Activated naive CD8-positive, alpha-beta T cell treated with anti-CD3 and anti-CD28 coated beads for 36 hours (primary cell): ENCODE data around the gene MED31. TPM values are rescaled to one million over a fixed set of nuclear protein-coding genes. Genes with fewer than 3 reads are reported as not detected.
A peak's percentile ranks its signal among the peaks of the same experiment; 100 is the strongest.
"Not testable (repeated sequence)": the region's sequence is repeated elsewhere in the genome, so short reads cannot be mapped to it uniquely, and the experiment has no call there.

Experiments
- DNase-seq: peaks from one replicate; pipeline ENCODE4 v3.0.0; 2021
- H3K27ac Mint-ChIP-seq: one replicate; pipeline ENCODE4 v1.8.0; 2022; ENCODE audit warnings: mild to moderate bottlenecking, moderate library complexity, mixed read lengths
- H3K27me3 Mint-ChIP-seq: one replicate; pipeline ENCODE4 v1.8.0; 2022; ENCODE audit warnings: mild to moderate bottlenecking, mixed read lengths
- H3K36me3 Mint-ChIP-seq: one replicate; pipeline ENCODE4 v1.8.0; 2021; ENCODE audit warnings: mild to moderate bottlenecking, mixed read lengths
- H3K4me1 Mint-ChIP-seq: one replicate; pipeline ENCODE4 v1.8.0; 2021; ENCODE audit warnings: mixed read lengths
- H3K4me3 Mint-ChIP-seq: one replicate; pipeline ENCODE4 v1.8.0; 2022; ENCODE audit warnings: mild to moderate bottlenecking, moderate library complexity, mixed read lengths
- H3K9me3 Mint-ChIP-seq: one replicate; pipeline ENCODE4 v1.8.0; 2022; ENCODE audit warnings: mixed read lengths
- total RNA-seq, 2 experiments: library from RNA; stranded (reverse); gene quantifications; one replicate each; pipeline ENCODE4 v1.2.3, GENCODE V29; 2021

MED31 gene
- 10 to 100 TPM; 20.1 to 21.6 TPM for total RNA-seq

DNA sequence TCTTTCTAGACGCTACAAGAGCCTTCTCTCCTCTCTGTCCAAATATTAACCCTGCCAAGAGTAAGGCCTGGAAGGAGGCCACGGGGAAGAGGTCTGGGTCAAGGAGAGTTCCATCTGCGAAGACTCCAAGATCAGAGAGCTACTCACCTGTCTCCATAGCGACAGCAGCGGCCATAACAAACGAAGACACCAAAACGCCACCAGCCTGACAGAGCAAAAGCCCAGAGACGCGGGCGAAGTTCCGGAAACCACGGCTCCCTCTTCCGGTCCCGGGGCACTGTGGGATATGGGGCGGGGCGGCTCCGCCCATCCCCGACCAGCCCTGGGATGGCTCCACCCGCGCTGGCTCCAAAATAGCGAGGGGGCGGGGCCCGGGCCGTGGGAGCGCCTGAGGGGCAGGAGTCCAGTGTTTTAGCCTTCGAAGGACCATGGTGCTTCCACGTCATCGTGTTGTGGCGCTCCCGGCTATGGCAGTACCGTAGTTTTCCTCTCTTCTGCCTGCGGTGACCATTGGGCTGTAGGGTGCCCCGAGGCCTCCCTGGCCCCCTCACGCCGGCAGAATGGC is at the start of gene MED31, which contains the start of gene C17orf100:
TSS of gene MED31 (minus strand) at position 252 of the 565 bp plus-strand sequence. CDS start at position 175, 77 bp downstream.
TSS of gene C17orf100 (plus strand) at position 409 of the 565 bp plus-strand sequence. CDS start at position 561, 152 bp downstream.
- peaks cover 16% of the 10 kb centered on the region for H3K36me3 Mint-ChIP-seq
- peak; percentile 95 for DNase-seq
- peaks cover 8% of the 10 kb centered on the region for H3K27me3 Mint-ChIP-seq
- H3K4me3 Mint-ChIP-seq = peak within 1 kb of the TSS; percentile 96
- peaks cover 54% of the 10 kb centered on the region for H3K4me1 Mint-ChIP-seq
- H3K9me3 Mint-ChIP-seq = no peaks in the 10 kb centered on the region
- H3K27ac Mint-ChIP-seq = peak within 1 kb of the TSS; percentile 98

GRCh38 chr17:6700948-6701307 is 49.5 kb upstream of the MED31 start:
- Mint-ChIP-seq H3K36me3 (no peaks in the 10 kb centered on the region), H3K27ac (no peak overlapping the region), H3K9me3 (no peaks in the 10 kb centered on the region), H3K4me1 (no peaks in the 10 kb centered on the region), H3K27me3 (peaks cover 10% of the 10 kb centered on the region), H3K4me3 (no peak overlapping the region)
- no peak for DNase-seq

DNA sequence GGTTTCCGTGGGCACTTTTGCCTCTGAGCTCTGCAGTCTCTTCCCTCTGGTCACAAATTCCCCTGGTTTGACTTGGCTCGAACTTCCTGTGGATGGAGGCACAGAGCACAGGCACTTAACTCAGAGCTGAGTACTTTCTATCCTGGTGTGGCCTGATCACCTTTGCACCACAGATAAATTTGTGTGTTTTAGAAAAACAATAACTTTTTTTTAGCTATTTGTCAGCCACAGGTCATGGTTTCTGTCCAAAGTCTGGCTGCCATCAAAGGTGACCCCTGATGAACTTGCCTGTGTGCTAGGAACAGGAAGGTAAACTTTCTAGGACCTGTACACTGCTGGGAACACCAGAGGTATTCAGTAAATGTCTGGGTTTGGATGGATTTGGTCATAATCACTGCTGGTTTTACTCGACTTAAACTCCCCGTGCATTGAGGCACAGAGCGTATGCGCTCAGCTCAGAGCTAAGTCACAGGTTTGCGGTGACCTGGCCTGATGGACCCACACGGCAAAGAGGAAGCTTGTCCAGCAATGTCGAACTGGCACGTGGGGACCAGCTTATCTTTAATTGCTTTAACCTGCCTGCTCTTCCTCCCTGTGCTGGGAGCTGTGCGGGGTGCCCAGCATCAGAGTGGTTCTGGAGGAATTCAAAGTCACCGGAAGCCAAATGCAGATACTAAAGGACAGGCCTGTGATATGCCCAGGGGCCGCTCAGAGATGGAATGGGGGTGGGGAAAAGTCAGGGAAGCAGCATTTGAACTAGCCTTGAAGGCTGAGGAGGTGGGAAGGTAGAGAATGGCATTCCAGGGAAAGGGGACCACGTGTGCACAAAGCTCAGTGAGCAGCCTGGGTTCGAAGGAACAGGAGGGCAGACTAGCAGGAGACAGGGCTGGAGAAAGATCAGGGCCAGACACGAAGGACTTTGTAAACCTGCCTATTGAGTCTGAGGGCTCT is 48.9 kb upstream of the MED31 start:
- Mint-ChIP-seq H3K27ac (no peak overlapping the region), H3K9me3 (no peaks in the 10 kb centered on the region), H3K27me3 (peaks cover 12% of the 10 kb centered on the region), H3K4me1 (no peaks in the 10 kb centered on the region), H3K36me3 (no peaks in the 10 kb centered on the region), H3K4me3 (no peak overlapping the region)
- no peak for DNase-seq

GRCh38 chr17:6698004-6698403 is 46.6 kb upstream of the MED31 start:
- H3K27me3 Mint-ChIP-seq = peaks cover 9% of the 10 kb centered on the region
- no peaks in the 10 kb centered on the region for H3K4me1 Mint-ChIP-seq
- no peaks in the 10 kb centered on the region for H3K36me3 Mint-ChIP-seq
- no peak overlapping the region for H3K4me3 Mint-ChIP-seq
- no peak for DNase-seq
- H3K27ac Mint-ChIP-seq = no peak overlapping the region
- H3K9me3 Mint-ChIP-seq = no peaks in the 10 kb centered on the region

- no peak for DNase-seq
- no peaks in the 10 kb centered on the region for H3K9me3 Mint-ChIP-seq
- no peaks in the 10 kb centered on the region for H3K4me1 Mint-ChIP-seq
- H3K27ac Mint-ChIP-seq = no peak overlapping the region
- peaks cover 11% of the 10 kb centered on the region for H3K27me3 Mint-ChIP-seq
- H3K4me3 Mint-ChIP-seq = no peak overlapping the region
- no peaks in the 10 kb centered on the region for H3K36me3 Mint-ChIP-seq
Observed at GRCh38 chr17:6696906-6697305, 45.5 kb upstream of the MED31 start.

DNA sequence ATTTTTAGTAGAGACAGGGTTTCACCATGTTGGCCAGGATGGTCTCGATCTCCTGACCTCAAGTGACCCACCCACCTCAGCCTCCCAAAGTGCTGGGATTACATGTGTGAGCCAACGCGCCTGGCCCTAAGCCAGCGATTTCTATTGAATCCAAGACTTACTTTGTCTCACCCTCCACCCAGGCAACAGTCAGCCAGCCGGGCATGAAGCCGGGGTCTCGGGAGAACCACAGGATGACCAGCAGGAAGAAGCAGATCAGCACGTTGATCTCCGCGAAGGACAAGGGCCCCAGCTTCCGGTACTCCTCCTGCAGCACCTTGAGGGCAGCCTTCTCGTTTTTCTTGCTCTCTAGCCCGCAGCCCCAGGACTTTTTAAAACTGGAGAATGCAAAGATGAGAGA is 44.2 kb upstream of the MED31 start:
- Mint-ChIP-seq H3K9me3 (no peaks in the 10 kb centered on the region), H3K27ac (no peak overlapping the region)
- DNase-seq = no peak

DNA sequence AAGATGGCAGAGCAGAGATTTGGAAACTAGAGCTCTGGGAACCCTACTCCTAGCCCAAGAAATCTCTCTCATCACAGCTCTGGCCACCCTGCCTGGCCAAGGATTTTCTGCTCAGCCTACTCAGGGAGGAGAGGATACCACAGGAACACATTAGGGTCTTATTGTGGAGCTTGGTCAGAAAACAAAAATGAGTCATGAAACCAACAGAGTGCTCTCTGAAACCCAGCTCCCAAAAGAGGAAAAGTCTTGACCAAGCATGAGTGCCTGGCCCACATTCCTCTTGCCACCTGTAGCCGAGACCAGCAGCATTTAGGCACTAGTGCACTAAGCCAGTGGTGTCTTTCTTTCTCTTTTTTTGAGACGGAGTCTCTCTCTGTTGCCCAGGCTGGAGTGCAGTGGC is 43.6 kb upstream of the MED31 start:
- Mint-ChIP-seq H3K9me3 (no peaks in the 10 kb centered on the region), H3K27ac (no peak overlapping the region), H3K36me3 (no peaks in the 10 kb centered on the region)

More for the DNA sequence above, 44.2 kb upstream of the MED31 start:
- no peaks in the 10 kb centered on the region for H3K4me1 Mint-ChIP-seq
- H3K36me3 Mint-ChIP-seq = no peaks in the 10 kb centered on the region
- H3K27me3 Mint-ChIP-seq = peaks cover 13% of the 10 kb centered on the region
- no peak overlapping the region for H3K4me3 Mint-ChIP-seq

DNA sequence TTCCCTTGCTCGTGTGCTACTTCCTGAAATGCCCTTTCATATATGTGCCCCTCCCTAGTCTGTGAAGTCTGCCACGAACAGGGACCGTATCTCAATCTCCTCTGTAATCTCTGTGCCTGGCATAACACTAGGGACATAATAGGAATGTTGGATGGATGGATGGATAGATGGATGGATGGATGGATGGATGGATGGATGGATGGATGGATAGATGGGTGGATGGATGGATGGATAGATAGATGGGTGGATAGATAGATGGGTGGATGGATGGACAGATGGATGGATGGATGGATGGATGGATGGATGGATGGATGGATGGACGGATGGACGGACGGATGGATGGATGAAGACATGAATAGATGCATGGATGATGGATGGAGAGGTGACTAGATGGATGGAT is 40.6 kb upstream of the MED31 start:
- H3K9me3 Mint-ChIP-seq, H3K27ac Mint-ChIP-seq, H3K4me1 Mint-ChIP-seq, H3K4me3 Mint-ChIP-seq, H3K36me3 Mint-ChIP-seq, DNase-seq: not testable (repeated sequence)
- H3K27me3 Mint-ChIP-seq = peaks cover 21% of the 10 kb centered on the region

More for the DNA sequence above, 43.6 kb upstream of the MED31 start:
- no peak for DNase-seq
- H3K27me3 Mint-ChIP-seq = peaks cover 16% of the 10 kb centered on the region
- no peaks in the 10 kb centered on the region for H3K4me1 Mint-ChIP-seq
- H3K4me3 Mint-ChIP-seq = no peak overlapping the region

- Mint-ChIP-seq H3K27me3 (peaks cover 23% of the 10 kb centered on the region), H3K36me3 (no peaks in the 10 kb centered on the region), H3K4me1 (no peaks in the 10 kb centered on the region), H3K4me3 (no peak overlapping the region), H3K9me3 (no peaks in the 10 kb centered on the region), H3K27ac (no peak overlapping the region)
- no peak for DNase-seq
Observed at GRCh38 chr17:6691546-6691945, 40.1 kb upstream of the MED31 start.

- peaks cover 23% of the 10 kb centered on the region for H3K27me3 Mint-ChIP-seq
- H3K4me3 Mint-ChIP-seq = no peak overlapping the region
- DNase-seq = no peak
- H3K9me3 Mint-ChIP-seq = no peaks in the 10 kb centered on the region
- H3K27ac Mint-ChIP-seq = no peak overlapping the region
- H3K36me3 Mint-ChIP-seq = no peaks in the 10 kb centered on the region
- H3K4me1 Mint-ChIP-seq = no peaks in the 10 kb centered on the region
Observed at GRCh38 chr17:6690641-6691040, 39.2 kb upstream of the MED31 start.

DNA sequence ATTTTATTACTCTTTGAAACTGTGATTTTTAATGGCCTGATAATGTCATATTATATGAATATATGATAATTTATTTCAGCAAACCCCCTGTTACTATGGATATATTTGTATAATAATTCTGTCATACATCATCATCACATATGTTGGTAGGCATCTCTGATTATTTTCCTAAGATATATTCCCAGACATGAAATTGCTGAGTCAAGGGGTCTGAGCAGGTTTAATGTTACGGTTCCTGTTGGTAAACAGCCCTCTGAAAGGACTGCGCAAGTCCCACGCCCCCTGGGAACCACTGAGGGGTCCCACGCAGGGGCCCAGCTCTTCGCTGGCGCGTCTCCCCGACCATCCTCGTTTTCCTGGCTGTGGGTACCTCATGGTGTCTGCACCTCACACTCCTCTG is 37.5 kb upstream of the MED31 start:
- H3K27me3 Mint-ChIP-seq = peaks cover 19% of the 10 kb centered on the region
- no peaks in the 10 kb centered on the region for H3K36me3 Mint-ChIP-seq
- H3K4me3 Mint-ChIP-seq = no peak overlapping the region
- DNase-seq = no peak
- H3K4me1 Mint-ChIP-seq = no peaks in the 10 kb centered on the region
- H3K9me3 Mint-ChIP-seq = no peaks in the 10 kb centered on the region
- H3K27ac Mint-ChIP-seq = no peak overlapping the region

DNA sequence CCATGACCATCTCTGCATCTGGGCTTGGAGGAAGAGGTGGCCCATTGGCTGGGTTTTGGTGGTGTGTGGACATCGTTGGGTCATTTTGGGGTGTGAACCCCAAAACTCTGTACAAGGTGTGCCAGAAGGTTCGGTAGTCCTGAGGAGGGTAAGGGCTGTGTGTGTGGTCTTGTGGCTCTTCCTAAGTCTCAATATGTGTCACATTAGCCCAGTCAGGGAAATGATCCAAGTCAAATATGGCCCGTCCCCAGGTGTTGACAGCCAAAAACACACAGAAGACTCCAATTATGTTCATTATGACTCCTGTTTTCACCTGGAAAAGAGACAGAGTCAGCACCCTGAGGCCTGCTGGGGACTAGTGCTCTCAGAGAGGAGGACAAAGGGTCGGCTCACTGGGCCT is 34.6 kb upstream of the MED31 start:
- H3K27me3 Mint-ChIP-seq = peaks cover 33% of the 10 kb centered on the region
- DNase-seq = no peak
- no peaks in the 10 kb centered on the region for H3K4me1 Mint-ChIP-seq
- no peak overlapping the region for H3K4me3 Mint-ChIP-seq
- no peaks in the 10 kb centered on the region for H3K9me3 Mint-ChIP-seq
- H3K36me3 Mint-ChIP-seq = no peaks in the 10 kb centered on the region
- H3K27ac Mint-ChIP-seq = no peak overlapping the region

- no peak for DNase-seq
- no peaks in the 10 kb centered on the region for H3K9me3 Mint-ChIP-seq
- H3K4me3 Mint-ChIP-seq = no peak overlapping the region
- H3K36me3 Mint-ChIP-seq = no peaks in the 10 kb centered on the region
- H3K27ac Mint-ChIP-seq = no peak overlapping the region
- no peaks in the 10 kb centered on the region for H3K4me1 Mint-ChIP-seq
- peaks cover 37% of the 10 kb centered on the region for H3K27me3 Mint-ChIP-seq
Observed at GRCh38 chr17:6684881-6685767, 33.7 kb upstream of the MED31 start.

DNA sequence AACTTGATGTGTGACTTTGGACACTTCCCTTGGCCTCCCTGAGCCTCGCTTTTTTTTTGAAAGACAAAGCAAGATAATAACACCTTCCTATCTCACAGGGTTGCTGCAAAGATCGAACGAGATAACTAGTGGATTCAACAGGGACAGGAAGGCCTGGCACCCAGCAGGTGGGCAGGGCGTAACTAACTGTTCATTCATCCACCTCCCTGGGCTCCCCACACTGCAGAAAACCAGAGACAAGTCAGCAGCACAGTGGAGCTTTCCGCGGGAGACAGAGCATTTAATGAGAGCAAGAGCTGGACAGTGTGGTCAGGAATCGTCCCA is 33.0 kb upstream of the MED31 start:
- no peak for DNase-seq
- Mint-ChIP-seq H3K36me3 (no peaks in the 10 kb centered on the region), H3K27ac (no peak overlapping the region), H3K4me3 (no peak overlapping the region), H3K4me1 (no peaks in the 10 kb centered on the region), H3K27me3 (peaks cover 37% of the 10 kb centered on the region), H3K9me3 (no peaks in the 10 kb centered on the region)
